Measurements from ENCODE around the gene DGKH. TPM values are rescaled to one million over a fixed set of nuclear protein-coding genes. Genes with fewer than 3 reads are reported as not detected.

Gene DGKH
- total RNA-seq, 2 donors from 2014 or later = 3.6 to 4.7 TPM

DNA sequence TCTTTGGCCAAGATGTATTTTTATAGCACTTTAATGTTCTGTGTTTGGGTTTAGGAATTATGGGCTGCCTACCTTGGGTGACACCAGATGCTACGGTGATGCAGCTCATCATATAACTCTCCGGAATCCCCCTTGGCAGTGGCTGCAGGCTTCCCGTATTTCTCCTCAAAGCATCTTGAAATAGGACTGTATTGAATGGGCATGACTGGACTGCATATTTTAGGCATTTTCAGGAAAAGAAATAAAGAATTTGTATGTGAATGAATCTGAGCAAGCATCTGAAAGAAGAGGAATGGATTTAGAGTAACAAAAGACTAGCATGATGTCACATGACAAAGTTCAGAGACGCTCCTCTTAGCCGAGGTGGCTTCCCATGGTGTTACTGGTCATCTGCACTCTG lies 70.6 kb downstream of the DGKH start:
- ATAC-seq = no peak
- no peak for DNase-seq
- no peak overlapping the region for H3K4me3 ChIP-seq
- TF ChIP-seq, protein P1, sequence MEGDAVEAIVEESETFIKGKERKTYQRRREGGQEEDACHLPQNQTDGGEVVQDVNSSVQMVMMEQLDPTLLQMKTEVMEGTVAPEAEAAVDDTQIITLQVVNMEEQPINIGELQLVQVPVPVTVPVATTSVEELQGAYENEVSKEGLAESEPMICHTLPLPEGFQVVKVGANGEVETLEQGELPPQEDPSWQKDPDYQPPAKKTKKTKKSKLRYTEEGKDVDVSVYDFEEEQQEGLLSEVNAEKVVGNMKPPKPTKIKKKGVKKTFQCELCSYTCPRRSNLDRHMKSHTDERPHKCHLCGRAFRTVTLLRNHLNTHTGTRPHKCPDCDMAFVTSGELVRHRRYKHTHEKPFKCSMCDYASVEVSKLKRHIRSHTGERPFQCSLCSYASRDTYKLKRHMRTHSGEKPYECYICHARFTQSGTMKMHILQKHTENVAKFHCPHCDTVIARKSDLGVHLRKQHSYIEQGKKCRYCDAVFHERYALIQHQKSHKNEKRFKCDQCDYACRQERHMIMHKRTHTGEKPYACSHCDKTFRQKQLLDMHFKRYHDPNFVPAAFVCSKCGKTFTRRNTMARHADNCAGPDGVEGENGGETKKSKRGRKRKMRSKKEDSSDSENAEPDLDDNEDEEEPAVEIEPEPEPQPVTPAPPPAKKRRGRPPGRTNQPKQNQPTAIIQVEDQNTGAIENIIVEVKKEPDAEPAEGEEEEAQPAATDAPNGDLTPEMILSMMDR (IDR thresholded peaks at IDR 0.05) = no peak
- TF ChIP-seq POLR2A (IDR thresholded peaks at IDR 0.05) = no peak
- no peaks in the 10 kb centered on the region for H3K4me1 ChIP-seq
- no peaks in the 10 kb centered on the region for H3K36me3 ChIP-seq (replicated peaks in 1 of 2; ENCODE audit: insufficient read depth in 1 of 2, low read depth in 2 of 2)
- H3K27me3 ChIP-seq = no peaks in the 10 kb centered on the region
- 86 to 94% methylated on average over 5 of the region's 5 CpGs for WGBS, 2 donors
- no peak overlapping the region for H3K27ac ChIP-seq
- intact Hi-C loops (cut with DNase I) = no loop called here
- no peaks in the 10 kb centered on the region for H3K9me3 ChIP-seq

DNA sequence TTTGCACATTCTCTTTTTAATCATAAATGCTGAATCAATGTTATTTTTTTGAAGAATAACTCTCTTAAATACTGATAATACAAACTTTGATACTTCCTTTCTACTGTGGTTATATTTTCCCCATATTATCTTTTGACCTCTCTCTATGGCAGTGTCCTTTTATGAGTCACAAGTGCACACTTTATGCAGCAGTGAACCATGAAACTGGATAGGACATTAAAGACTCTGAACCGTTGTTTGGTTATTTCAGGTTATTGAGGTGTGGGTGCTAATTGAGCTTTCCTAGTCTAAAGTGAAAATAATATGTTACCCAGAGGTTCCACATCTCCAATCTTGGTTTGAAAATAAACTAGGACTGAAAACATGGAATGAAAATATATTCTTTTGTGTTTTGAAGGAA lies 71.4 kb downstream of the DGKH start:
- 72 to 78% methylated on average over 1 of the region's 1 CpG for WGBS, 2 donors
- Histone ChIP-seq H3K36me3 (replicated peaks in 1 of 2; ENCODE audit: insufficient read depth in 1 of 2, low read depth in 2 of 2) (no peaks in the 10 kb centered on the region), H3K9me3 (no peaks in the 10 kb centered on the region), H3K4me1 (no peaks in the 10 kb centered on the region), H3K27ac (no peak overlapping the region), H3K4me3 (no peak overlapping the region), H3K27me3 (no peaks in the 10 kb centered on the region)
- TF ChIP-seq POLR2A (IDR thresholded peaks at IDR 0.05) = no peak
- TF ChIP-seq, protein P1 (IDR thresholded peaks at IDR 0.05) = no peak
- DNase-seq = no peak
- intact Hi-C loops (cut with DNase I) = no loop called here
- ATAC-seq = no peak

- Histone ChIP-seq H3K9me3 (no peaks in the 10 kb centered on the region), H3K36me3 (replicated peaks in 1 of 2; ENCODE audit: insufficient read depth in 1 of 2, low read depth in 2 of 2) (no peaks in the 10 kb centered on the region), H3K27ac (no peak overlapping the region), H3K27me3 (no peaks in the 10 kb centered on the region), H3K4me3 (no peak overlapping the region), H3K4me1 (no peaks in the 10 kb centered on the region)
- ATAC-seq (no peak), DNase-seq (no peak)
- WGBS, 2 donors = 80 to 86% methylated on average over 2 of the region's 2 CpGs
- intact Hi-C loops (cut with DNase I) = no loop called here
- TF ChIP-seq, protein P1 (IDR thresholded peaks at IDR 0.05) = no peak
- no peak for TF ChIP-seq POLR2A (IDR thresholded peaks at IDR 0.05)
These were observed 75.2 kb downstream of the DGKH start for GRCh38 chr13:42123600-42123999.

DNA sequence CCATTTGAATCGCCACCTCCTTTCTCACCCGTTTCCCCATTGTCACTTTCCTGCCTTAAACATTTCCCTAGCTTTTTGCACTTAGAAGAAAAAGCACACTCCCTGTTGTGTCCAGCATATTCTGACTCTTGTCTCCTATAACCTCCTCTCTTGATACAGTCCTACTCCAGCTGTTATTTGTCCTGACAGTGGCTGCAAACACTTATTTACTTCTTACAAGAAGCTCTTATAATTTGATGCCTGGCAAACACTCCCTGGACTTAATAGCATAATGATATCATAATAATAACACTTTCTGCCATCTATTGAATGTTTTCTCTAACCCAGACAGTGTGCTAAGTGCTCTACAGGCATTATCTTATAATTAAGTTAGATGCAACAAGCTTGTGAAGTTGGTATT lies 76.6 kb downstream of the DGKH start:
- Histone ChIP-seq H3K9me3 (no peaks in the 10 kb centered on the region), H3K27me3 (no peaks in the 10 kb centered on the region), H3K4me3 (no peak overlapping the region), H3K36me3 (replicated peaks in 1 of 2; ENCODE audit: insufficient read depth in 1 of 2, low read depth in 2 of 2) (no peaks in the 10 kb centered on the region), H3K27ac (no peak overlapping the region), H3K4me1 (no peaks in the 10 kb centered on the region)
- no peak for ATAC-seq
- no peak for DNase-seq
- intact Hi-C loops (cut with DNase I) = no loop called here
- 82 to 88% methylated on average over 2 of the region's 2 CpGs for WGBS, 2 donors
- TF ChIP-seq, protein P1 (IDR thresholded peaks at IDR 0.05) = no peak
- TF ChIP-seq POLR2A (IDR thresholded peaks at IDR 0.05) = no peak

- Histone ChIP-seq H3K36me3 (replicated peaks in 1 of 2; ENCODE audit: insufficient read depth in 1 of 2, low read depth in 2 of 2) (peaks cover 0 to 2% of the 10 kb centered on the region in 2 donors), H3K4me3 (no peak overlapping the region), H3K27ac (no peak overlapping the region), H3K4me1 (no peaks in the 10 kb centered on the region), H3K27me3 (no peaks in the 10 kb centered on the region), H3K9me3 (no peaks in the 10 kb centered on the region)
- 86 to 87% methylated on average over 3 of the region's 3 CpGs for WGBS, 2 donors
- no peak for DNase-seq
- intact Hi-C loops (cut with DNase I) = no loop called here
- ATAC-seq = no peak
- TF ChIP-seq, protein P1 (IDR thresholded peaks at IDR 0.05) = no peak
- no peak for TF ChIP-seq POLR2A (IDR thresholded peaks at IDR 0.05)
These were observed 78.6 kb downstream of the DGKH start for GRCh38 chr13:42127047-42127446.

Measured in body of pancreas (tissue), 4 donors.